Rectal smooth muscle tissue (tissue), 1 donor: ENCODE measurements around the gene S1PR4.
"Not testable (repeated sequence)": the region's sequence is repeated elsewhere in the genome, so short reads cannot be mapped to it uniquely, and the experiment has no call there.

Source experiments
- H3K27ac ChIP-seq: one replicate; pipeline ENCODE4 v1.7.0; 2013; ENCODE audit warnings: low read depth, low read length, inconsistent platforms
- H3K27me3 ChIP-seq: one replicate; pipeline ENCODE4 v1.7.0; 2013; ENCODE audit warnings: low read length; ENCODE audit not compliant: control insufficient read depth, insufficient read depth
- H3K36me3 ChIP-seq: one replicate; pipeline ENCODE4 v1.7.0; 2013; ENCODE audit warnings: low read length; ENCODE audit not compliant: control insufficient read depth, insufficient read depth
- H3K4me1 ChIP-seq: one replicate; pipeline ENCODE4 v1.7.0; 2013; ENCODE audit warnings: low read length; ENCODE audit not compliant: control insufficient read depth, insufficient read depth
- H3K4me3 ChIP-seq: one replicate; pipeline ENCODE4 v1.7.0; 2013; ENCODE audit warnings: low read length
- H3K9ac ChIP-seq: one replicate; pipeline ENCODE4 v1.7.0; 2013; ENCODE audit warnings: low read length

S1PR4 gene

GRCh38 chr19:3207461-3208242 is 29.1 kb downstream of the S1PR4 start:
- Histone ChIP-seq H3K27me3 (no peaks in the 10 kb centered on the region), H3K27ac (no peak overlapping the region), H3K4me3 (no peak overlapping the region), H3K4me1 (no peaks in the 10 kb centered on the region), H3K9ac (no peak overlapping the region), H3K36me3 (peaks cover 3% of the 10 kb centered on the region)

GRCh38 chr19:3208317-3209207 is 30.0 kb downstream of the S1PR4 start:
- H3K9ac ChIP-seq = no peak overlapping the region
- no peaks in the 10 kb centered on the region for H3K4me1 ChIP-seq
- H3K4me3 ChIP-seq = no peak overlapping the region
- no peaks in the 10 kb centered on the region for H3K27me3 ChIP-seq
- no peak overlapping the region for H3K27ac ChIP-seq
- peaks cover 3% of the 10 kb centered on the region for H3K36me3 ChIP-seq

GRCh38 chr19:3210347-3211017 is 31.9 kb downstream of the S1PR4 start:
- H3K27ac ChIP-seq = no peak overlapping the region
- no peaks in the 10 kb centered on the region for H3K36me3 ChIP-seq
- H3K27me3 ChIP-seq = no peaks in the 10 kb centered on the region
- H3K4me1 ChIP-seq = no peaks in the 10 kb centered on the region
- no peak overlapping the region for H3K4me3 ChIP-seq
- H3K9ac ChIP-seq = no peak overlapping the region

GRCh38 chr19:3211191-3211590 is 32.6 kb downstream of the S1PR4 start:
- Histone ChIP-seq H3K4me3 (no peak overlapping the region), H3K4me1 (no peaks in the 10 kb centered on the region), H3K9ac (no peak overlapping the region), H3K36me3 (no peaks in the 10 kb centered on the region), H3K27me3 (no peaks in the 10 kb centered on the region), H3K27ac (no peak overlapping the region)

- no peaks in the 10 kb centered on the region for H3K27me3 ChIP-seq
- no peak overlapping the region for H3K27ac ChIP-seq
- H3K36me3 ChIP-seq = no peaks in the 10 kb centered on the region
- no peak overlapping the region for H3K9ac ChIP-seq
- no peak overlapping the region for H3K4me3 ChIP-seq
- H3K4me1 ChIP-seq = no peaks in the 10 kb centered on the region
These were observed 34.6 kb downstream of the S1PR4 start for GRCh38 chr19:3213159-3213558.

GRCh38 chr19:3216874-3217273 is 38.3 kb downstream of the S1PR4 start:
- Histone ChIP-seq H3K36me3 (no peaks in the 10 kb centered on the region), H3K27ac (no peak overlapping the region), H3K4me1 (no peaks in the 10 kb centered on the region), H3K27me3 (no peaks in the 10 kb centered on the region), H3K4me3 (no peak overlapping the region), H3K9ac (no peak overlapping the region)

- Histone ChIP-seq H3K9ac (no peak overlapping the region), H3K27ac (no peak overlapping the region), H3K36me3 (no peaks in the 10 kb centered on the region), H3K4me1 (no peaks in the 10 kb centered on the region), H3K4me3 (no peak overlapping the region), H3K27me3 (no peaks in the 10 kb centered on the region)
These were observed 42.0 kb downstream of the S1PR4 start for GRCh38 chr19:3220576-3220975.

GRCh38 chr19:3221576-3221975 is 43.0 kb downstream of the S1PR4 start:
- not testable (repeated sequence) for H3K36me3 ChIP-seq, H3K9ac ChIP-seq, H3K4me1 ChIP-seq, H3K27me3 ChIP-seq, H3K27ac ChIP-seq, H3K4me3 ChIP-seq

GRCh38 chr19:3222709-3223108 is 44.1 kb downstream of the S1PR4 start:
- H3K9ac ChIP-seq = no peak overlapping the region
- H3K36me3 ChIP-seq = no peaks in the 10 kb centered on the region
- peaks cover 14% of the 10 kb centered on the region for H3K27me3 ChIP-seq
- no peak overlapping the region for H3K27ac ChIP-seq
- no peaks in the 10 kb centered on the region for H3K4me1 ChIP-seq
- no peak overlapping the region for H3K4me3 ChIP-seq

GRCh38 chr19:3224346-3225168 is 46.0 kb downstream of the S1PR4 start, which contains the start of gene CELF5:
Gene CELF5 (plus strand): TSS chr19:3224661. CDS start chr19:3224740, 79 bp downstream.
- H3K4me1 ChIP-seq = no peaks in the 10 kb centered on the region
- no peaks in the 10 kb centered on the region for H3K36me3 ChIP-seq
- H3K27me3 ChIP-seq = peaks cover 24% of the 10 kb centered on the region
- no peak within 1 kb of the TSS for H3K27ac ChIP-seq
- no peak within 1 kb of the TSS for H3K4me3 ChIP-seq
- no peak within 1 kb of the TSS for H3K9ac ChIP-seq

- Histone ChIP-seq H3K36me3 (no peaks in the 10 kb centered on the region), H3K4me1 (no peaks in the 10 kb centered on the region), H3K27ac (no peak overlapping the region), H3K4me3 (no peak overlapping the region), H3K9ac (no peak overlapping the region), H3K27me3 (peaks cover 27% of the 10 kb centered on the region)
These were observed 46.6 kb downstream of the S1PR4 start for GRCh38 chr19:3225169-3225485.

- Histone ChIP-seq H3K4me1 (no peaks in the 10 kb centered on the region), H3K36me3 (no peaks in the 10 kb centered on the region), H3K27me3 (peaks cover 27% of the 10 kb centered on the region), H3K27ac (no peak overlapping the region), H3K9ac (no peak overlapping the region), H3K4me3 (no peak overlapping the region)
These were observed 47.1 kb downstream of the S1PR4 start for GRCh38 chr19:3225677-3226093.
